OCI-M2 (cell line): Measurements from ENCODE around the gene NEU4.

ENCODE experiments used
- DNase-seq: peaks from one replicate; lab custom pipeline; 2025; ENCODE audit not compliant: unreplicated experiment; lab: John Stamatoyannopoulos, UW

NEU4 gene

GRCh38 chr2:241851325-241852115 lies 42.5 kb downstream of the NEU4 start:
- DNase-seq = no peak

GRCh38 chr2:241852116-241852980 lies 43.4 kb downstream of the NEU4 start:
- DNase-seq = no peak

GRCh38 chr2:241852981-241853631 lies 44.1 kb downstream of the NEU4 start:
- no peak for DNase-seq

GRCh38 chr2:241853651-241854341 lies 44.8 kb downstream of the NEU4 start:
- no peak for DNase-seq

- no peak for DNase-seq
These were observed 45.6 kb downstream of the NEU4 start for GRCh38 chr2:241854342-241855244.

GRCh38 chr2:241855245-241855887 lies 46.4 kb downstream of the NEU4 start:
- no peak for DNase-seq

GRCh38 chr2:241855888-241856422 lies 47.0 kb downstream of the NEU4 start:
- DNase-seq = no peak

GRCh38 chr2:241857041-241857541 lies 48.1 kb downstream of the NEU4 start:
- DNase-seq = no peak

GRCh38 chr2:241857572-241858121 lies 48.7 kb downstream of the NEU4 start:
- DNase-seq = no peak

- no peak for DNase-seq
These were observed 49.4 kb downstream of the NEU4 start, which contains the start of gene PDCD1 for GRCh38 chr2:241858206-241859016. Gene PDCD1, minus strand, starts transcription at chr2:241858894. Its CDS starts 56 bp downstream, at chr2:241858838.

GRCh38 chr2:241859017-241859435 lies 50.0 kb downstream of the NEU4 start:
- no peak for DNase-seq

- DNase-seq = no peak
These were observed 50.6 kb downstream of the NEU4 start for GRCh38 chr2:241859436-241860183.

- DNase-seq = no peak
These were observed 51.4 kb downstream of the NEU4 start for GRCh38 chr2:241860184-241861078.

GRCh38 chr2:241861264-241861663 lies 52.3 kb downstream of the NEU4 start:
- no peak for DNase-seq

GRCh38 chr2:241862093-241862492 lies 53.1 kb downstream of the NEU4 start:
- no peak for DNase-seq
